Islet of Langerhans (tissue), 1 donor: Measurements from ENCODE around the gene CARMIL1.

Experiments
- FAIRE-seq: peaks from one replicate; lab custom pipeline; 2011; peaks lifted over from hg19 to GRCh38; lab: Jason Lieb, UNC

The CARMIL1 gene

GRCh38 chr6:25524542-25524941 is 245.4 kb downstream of the CARMIL1 start:
- no peak for FAIRE-seq

- no peak for FAIRE-seq
Observed at GRCh38 chr6:25525078-25525477, 245.9 kb downstream of the CARMIL1 start.

DNA sequence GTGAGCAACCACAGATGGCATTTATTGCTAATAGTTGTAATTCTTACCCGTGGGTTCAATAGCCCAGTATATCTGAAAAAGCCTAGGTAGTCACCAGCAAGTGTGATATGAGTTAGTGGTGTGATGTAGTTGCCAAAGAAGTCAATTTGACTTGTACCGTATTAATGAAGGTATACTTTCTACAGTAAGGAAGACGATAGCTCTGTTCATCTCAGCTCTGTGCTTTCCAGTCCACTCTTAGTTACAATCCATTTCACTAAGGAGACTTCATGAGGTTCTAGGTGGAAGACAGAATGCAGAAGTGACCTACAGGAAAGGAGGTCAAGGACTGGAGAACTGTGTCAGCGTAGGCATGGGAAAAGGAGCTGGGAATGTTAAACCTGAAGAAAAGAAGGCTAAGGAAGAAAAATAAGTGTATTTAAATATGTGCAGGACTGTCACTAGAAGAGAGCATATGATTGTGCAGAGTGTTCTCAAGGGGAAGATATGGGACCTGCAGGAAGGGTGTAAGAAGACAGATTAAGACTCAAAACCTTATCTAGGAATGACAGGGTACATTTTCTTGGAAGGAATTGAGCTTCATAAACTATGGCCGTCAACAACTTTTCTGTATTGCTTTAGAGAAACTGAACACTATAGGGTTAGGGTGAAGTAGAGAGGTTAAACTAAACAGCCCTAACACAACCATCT is 255.9 kb downstream of the CARMIL1 start:
- FAIRE-seq, result no peak

DNA sequence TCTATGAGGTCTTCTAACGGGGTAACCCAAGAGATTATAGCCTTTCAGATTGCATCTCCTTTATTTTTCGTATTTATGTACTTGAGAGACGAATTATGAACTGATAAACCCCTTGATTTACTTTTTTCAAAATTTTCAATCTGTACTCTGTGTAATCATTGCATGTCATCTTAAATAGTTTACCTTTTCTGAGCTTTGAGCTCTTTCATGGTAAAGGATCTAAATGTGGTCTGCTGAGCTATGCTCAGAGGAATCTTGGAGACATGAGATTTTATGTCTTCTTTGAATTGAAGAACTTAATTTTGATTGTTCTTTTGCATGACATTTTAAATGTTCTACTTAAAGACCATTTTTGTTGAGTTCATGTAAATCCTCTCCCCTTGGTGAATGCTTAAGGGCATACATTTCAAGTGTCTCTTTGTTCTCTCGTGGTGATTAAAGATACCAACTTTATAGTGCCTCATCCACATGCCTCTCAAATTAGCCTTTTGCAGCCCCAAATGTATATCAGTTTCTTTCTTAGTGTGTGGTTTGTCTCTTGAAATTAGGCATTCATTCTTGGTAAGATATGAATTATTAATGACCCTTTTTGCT is 256.6 kb downstream of the CARMIL1 start:
- FAIRE-seq, result no peak

DNA sequence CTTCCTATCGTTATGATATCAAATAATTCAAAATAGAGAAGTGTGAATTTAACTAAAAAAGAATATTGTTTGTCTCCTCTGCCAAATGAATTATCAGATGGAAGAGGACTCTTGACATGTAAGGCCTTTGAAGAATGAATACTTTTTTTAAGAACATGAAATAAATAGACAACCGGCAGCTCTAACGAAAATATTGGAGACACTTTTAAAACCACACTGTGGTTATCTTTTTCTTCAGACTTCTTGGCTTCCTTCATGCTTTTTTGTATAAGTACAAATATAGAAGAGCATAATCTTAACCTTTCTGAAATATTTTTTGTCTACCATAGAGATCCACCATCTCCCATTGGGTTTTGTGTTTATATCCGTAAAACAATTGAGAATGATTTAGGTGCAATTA is 257.6 kb downstream of the CARMIL1 start:
- FAIRE-seq, result no peak

- FAIRE-seq, result no peak
Observed at GRCh38 chr6:25537349-25538018, 258.3 kb downstream of the CARMIL1 start.

- FAIRE-seq, result no peak
Observed at GRCh38 chr6:25541228-25541627, 262.1 kb downstream of the CARMIL1 start.

DNA sequence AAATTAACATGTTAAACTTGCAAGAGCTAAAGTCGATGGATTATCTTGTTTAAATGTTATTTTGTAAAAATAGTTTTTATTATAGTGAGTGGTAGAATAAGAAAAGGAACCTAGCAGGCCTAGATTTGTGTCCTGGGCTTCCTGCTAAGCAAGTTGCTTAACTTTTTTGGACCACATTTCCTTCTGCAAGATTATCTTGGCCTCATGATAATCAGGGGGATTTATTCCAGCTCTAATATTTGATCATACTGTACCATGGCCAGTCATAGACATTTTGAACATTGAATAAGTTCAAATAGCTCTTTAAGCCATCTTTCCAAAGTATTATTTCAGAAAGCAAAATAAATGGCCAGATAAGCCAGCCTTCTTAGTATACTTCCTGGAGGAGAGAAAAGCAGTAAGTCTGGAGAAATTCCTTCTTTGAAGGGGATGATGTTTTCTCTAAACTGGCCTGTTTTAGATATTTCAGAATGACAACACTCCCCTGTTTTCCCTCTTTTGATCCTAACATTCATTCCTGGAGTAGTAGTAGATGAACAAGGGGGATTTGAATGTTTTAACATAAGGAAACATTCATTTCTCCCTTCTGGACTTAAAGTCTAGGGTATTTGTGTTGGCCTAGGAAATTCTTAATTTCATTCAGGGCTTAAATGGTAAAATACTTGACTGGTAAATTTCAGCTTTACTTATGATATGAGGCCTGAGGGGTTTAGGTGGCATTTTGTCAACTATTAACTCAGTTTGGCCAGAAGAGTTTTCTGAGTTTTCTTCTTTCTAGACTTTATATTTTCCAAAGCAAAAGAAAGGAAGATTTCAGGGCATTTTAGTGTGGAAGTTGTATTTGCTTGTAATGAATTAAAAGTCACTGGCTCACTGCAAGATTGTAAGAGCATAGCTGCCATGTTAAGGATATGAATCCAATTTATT is 264.1 kb downstream of the CARMIL1 start:
- no peak for FAIRE-seq

- no peak for FAIRE-seq
Observed at GRCh38 chr6:25544833-25545232, 265.7 kb downstream of the CARMIL1 start.

GRCh38 chr6:25547797-25548196 is 268.6 kb downstream of the CARMIL1 start:
- FAIRE-seq, result no peak

DNA sequence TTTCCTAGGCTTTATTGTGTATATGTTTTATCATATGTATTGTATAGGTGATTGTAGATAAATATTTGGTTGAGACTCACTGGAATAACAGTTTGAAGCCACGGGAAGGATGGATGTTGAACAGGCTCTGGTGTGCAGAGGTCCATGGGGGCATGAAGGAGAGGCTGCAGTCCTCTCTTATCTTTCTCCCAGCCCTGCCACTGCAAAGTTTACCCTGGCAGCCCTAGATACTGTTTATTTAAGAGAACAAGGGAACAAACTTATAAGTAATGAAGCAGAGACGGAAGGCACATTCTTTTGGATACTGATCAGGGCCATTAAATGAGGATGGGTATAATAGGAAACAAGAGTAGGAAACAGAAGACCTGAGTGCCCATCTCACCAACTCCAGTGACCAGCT is 269.3 kb downstream of the CARMIL1 start:
- FAIRE-seq, result no peak

- FAIRE-seq, result no peak
Observed at GRCh38 chr6:25550631-25551030, 271.5 kb downstream of the CARMIL1 start.

GRCh38 chr6:25553502-25553901 is 274.3 kb downstream of the CARMIL1 start:
- FAIRE-seq, result no peak

GRCh38 chr6:25555188-25555587 is 276.0 kb downstream of the CARMIL1 start:
- FAIRE-seq, result no peak

- FAIRE-seq, result no peak
Observed at GRCh38 chr6:25556516-25556915, 277.3 kb downstream of the CARMIL1 start.

GRCh38 chr6:25558155-25558817 is 279.1 kb downstream of the CARMIL1 start:
- no peak for FAIRE-seq

- no peak for FAIRE-seq
Observed at GRCh38 chr6:25560865-25561264, 281.7 kb downstream of the CARMIL1 start.

DNA sequence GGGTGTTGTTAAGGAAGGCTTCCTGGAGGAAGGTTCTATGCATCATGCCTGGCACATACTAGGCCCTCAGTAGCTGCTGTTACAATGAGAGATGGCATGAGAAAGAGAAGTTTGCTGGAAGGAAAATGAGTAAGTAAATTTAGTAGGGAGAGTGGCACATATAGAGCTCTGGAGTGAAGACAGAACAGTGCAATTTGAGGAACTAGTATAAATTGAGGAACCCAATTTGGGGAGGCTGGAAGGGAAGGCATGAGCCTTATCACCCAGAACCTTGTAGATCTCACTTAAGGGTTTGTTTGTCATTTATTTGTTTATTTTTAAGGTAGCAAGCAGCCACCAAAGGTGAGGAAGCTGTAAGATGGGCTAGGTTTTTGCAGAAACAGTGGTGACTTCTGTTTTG is 285.8 kb downstream of the CARMIL1 start:
- FAIRE-seq, result no peak

DNA sequence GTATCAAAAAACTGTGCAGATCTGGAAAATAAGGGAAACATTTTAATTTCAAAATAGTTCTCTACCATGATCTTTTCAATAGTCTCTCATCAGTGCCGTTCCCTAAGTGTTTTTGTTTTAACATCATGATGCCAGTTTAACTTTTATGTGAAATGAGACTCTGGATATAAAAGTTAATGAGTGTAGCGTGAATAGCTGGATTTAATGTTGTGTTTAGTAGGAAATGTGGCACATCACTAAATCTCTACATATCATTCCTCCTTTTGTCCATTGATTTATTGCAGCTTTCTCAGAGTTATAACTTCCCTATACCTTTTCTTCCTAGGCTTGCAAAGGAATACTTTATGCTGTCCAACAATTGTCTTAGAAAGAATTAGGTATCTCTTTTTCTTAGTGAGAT is 291.4 kb downstream of the CARMIL1 start:
- FAIRE-seq, result no peak

- FAIRE-seq, result no peak
Observed at GRCh38 chr6:25576919-25577318, 297.7 kb downstream of the CARMIL1 start.

DNA sequence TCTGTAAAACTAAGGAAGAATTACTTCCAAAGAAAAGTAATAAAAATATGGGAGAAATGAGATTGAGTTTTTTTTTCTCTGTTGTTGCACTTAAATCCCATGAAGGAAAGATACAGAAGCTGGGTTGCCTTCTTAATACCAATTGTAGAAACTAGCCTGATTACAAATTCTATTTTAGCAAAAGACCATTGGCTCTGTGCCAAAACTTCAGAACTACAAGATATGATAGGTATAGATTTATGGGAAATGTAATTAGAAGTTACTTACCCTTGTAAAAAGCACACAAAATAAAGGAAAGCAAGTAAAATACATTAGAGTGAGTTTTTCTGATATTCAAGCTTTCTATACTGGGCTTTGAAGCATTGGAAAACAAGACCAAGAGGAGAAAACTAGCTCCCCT is 299.4 kb downstream of the CARMIL1 start:
- FAIRE-seq, result no peak

DNA sequence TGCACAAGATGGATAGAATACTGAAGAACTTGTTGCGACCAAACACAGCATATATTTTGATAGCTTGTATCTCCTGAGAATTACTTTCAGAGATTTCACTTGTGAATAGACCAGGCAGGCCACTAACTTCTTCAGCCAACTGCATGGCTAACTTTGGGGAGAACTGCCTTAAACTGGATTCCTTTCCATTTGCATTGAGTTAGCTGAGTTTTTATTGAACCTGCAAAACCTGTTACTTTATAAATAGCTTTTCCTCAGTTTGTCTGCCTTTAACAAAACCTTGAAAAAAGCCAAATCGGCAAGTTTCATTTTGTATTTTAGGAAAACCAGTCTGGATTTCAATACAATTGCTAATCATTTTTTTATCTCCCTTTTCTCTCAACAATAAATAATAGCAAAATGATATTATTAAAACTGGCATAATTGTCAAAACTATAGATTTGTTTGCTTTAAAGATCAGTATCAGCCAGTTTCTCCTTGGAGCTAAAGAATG is 300.3 kb downstream of the CARMIL1 start:
- FAIRE-seq, result peak; percentile 5
